Measurements from ENCODE around the gene ZNF185. TPM values are rescaled to one million over a fixed set of nuclear protein-coding genes. Genes with fewer than 3 reads are reported as not detected.
A peak's percentile ranks its signal among the peaks of the same experiment; 100 is the strongest.

The ZNF185 gene
- total RNA-seq, 4 donors from 2014 or later, result 0.53 to 2.5 (median 1.4) TPM

DNA sequence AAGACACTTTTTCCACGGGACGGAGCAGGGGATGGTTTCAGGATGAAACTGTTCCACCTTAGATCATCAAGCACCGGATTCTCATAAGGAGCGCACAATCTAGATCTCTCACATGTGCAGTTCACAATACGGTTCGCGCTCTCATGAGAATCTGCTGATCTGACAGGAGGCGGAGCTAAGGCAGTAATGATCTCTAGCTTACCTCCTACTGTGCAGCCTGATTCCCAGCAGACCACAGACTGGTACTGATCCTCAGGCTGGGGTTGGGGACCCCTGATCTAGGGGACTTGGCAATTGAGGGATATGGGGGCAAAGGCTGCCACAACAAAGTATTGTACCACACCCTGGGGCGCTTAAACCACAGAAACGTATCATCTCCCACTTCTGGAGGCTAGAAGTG is 25.7 kb downstream of the ZNF185 start:
- no peak for DNase-seq
- no peak overlapping the region for H3K27ac ChIP-seq
- H3K4me1 ChIP-seq, result no peaks in the 10 kb centered on the region
- no peak for TF ChIP-seq POLR2A (IDR thresholded peaks at IDR 0.05)
- TF ChIP-seq, protein P1, sequence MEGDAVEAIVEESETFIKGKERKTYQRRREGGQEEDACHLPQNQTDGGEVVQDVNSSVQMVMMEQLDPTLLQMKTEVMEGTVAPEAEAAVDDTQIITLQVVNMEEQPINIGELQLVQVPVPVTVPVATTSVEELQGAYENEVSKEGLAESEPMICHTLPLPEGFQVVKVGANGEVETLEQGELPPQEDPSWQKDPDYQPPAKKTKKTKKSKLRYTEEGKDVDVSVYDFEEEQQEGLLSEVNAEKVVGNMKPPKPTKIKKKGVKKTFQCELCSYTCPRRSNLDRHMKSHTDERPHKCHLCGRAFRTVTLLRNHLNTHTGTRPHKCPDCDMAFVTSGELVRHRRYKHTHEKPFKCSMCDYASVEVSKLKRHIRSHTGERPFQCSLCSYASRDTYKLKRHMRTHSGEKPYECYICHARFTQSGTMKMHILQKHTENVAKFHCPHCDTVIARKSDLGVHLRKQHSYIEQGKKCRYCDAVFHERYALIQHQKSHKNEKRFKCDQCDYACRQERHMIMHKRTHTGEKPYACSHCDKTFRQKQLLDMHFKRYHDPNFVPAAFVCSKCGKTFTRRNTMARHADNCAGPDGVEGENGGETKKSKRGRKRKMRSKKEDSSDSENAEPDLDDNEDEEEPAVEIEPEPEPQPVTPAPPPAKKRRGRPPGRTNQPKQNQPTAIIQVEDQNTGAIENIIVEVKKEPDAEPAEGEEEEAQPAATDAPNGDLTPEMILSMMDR (IDR thresholded peaks at IDR 0.05), result no peak
- H3K4me3 ChIP-seq, result no peak overlapping the region
- no peaks in the 10 kb centered on the region for H3K36me3 ChIP-seq
- no peaks in the 10 kb centered on the region for H3K9me3 ChIP-seq
- no peaks in the 10 kb centered on the region for H3K27me3 ChIP-seq

DNA sequence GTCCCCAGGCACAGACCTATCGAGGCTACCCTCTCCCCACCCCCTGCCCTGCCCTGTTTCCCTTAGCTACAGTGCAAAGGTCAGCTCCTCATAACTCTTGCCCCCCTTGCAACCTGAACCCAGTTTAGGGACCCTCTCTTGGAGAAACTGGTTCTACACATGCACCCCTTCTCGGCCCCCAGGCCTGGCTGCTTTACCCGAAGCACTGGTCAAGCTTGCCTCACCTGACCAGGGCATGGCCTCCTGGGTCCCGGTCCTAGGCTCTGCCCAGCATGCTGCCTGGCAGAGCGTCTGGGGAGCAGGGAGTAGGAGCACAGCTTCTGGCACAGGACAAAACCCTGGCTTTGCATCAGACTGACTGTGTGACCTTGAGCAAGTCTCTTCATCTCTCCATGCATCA is 28.0 kb downstream of the ZNF185 start:
- Histone ChIP-seq H3K4me3 (no peak overlapping the region), H3K36me3 (no peaks in the 10 kb centered on the region)

DNA sequence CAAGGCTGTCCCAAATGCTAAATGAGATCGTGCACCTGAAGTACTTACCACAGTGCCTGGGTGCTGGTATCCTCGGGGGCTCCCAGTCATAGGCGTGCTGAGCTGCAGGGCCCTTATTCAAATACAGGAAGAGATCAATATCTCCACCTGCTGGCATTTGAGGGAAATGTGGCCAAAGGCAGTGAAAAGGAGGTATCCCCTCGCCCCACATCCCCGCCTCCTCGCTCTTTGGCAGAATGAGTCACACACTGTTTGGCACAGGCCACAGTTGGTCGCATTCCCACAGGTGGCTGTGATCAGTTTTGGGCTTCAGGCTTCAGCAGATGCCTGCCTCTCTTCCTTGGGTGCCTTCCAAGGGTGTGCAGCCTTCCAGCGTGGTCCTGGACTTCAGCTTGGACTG is 28.4 kb downstream of the ZNF185 start:
- peak in 2 of 3 donors; percentile 21 to 56 for DNase-seq
- H3K9me3 ChIP-seq, result no peaks in the 10 kb centered on the region
- TF ChIP-seq POLR2A (IDR thresholded peaks at IDR 0.05), result no peak
- TF ChIP-seq, protein P1 (IDR thresholded peaks at IDR 0.05), result peak in 4 of 6 experiments; percentile 19 to 35 (median 30)

More for the DNA sequence above, 28.0 kb downstream of the ZNF185 start:
- no peaks in the 10 kb centered on the region for H3K9me3 ChIP-seq
- no peak for DNase-seq
- no peaks in the 10 kb centered on the region for H3K4me1 ChIP-seq
- no peaks in the 10 kb centered on the region for H3K27me3 ChIP-seq
- TF ChIP-seq POLR2A (IDR thresholded peaks at IDR 0.05), result no peak
- TF ChIP-seq, protein P1 (IDR thresholded peaks at IDR 0.05), result no peak
- no peak overlapping the region for H3K27ac ChIP-seq

DNA sequence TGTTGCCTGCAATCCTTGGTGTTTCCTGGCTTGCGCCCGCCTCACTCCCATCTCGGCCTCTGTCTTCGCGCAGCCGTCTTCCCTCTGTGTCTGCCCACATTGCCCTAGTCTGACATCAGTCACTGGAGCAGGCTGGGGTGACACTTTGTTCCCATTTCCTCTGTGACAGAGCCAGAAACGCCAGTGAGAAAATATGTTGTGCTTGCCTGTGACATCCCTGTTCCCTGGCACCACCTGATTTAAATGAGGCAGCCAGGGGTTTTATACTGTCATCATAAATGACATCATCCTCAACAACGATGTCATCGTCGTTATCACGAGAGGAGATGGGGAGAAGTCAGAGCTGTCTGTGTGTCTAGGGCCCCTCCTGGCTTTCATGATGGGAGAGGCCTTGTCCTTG is 29.1 kb downstream of the ZNF185 start:
- Histone ChIP-seq H3K9me3 (no peaks in the 10 kb centered on the region), H3K36me3 (no peaks in the 10 kb centered on the region), H3K4me3 (no peak overlapping the region), H3K27ac (no peak overlapping the region), H3K4me1 (no peaks in the 10 kb centered on the region), H3K27me3 (no peaks in the 10 kb centered on the region)
- TF ChIP-seq, protein P1 (IDR thresholded peaks at IDR 0.05), result no peak
- TF ChIP-seq POLR2A (IDR thresholded peaks at IDR 0.05), result no peak
- no peak for DNase-seq

More for the DNA sequence above, 28.4 kb downstream of the ZNF185 start:
- H3K36me3 ChIP-seq, result no peaks in the 10 kb centered on the region
- H3K4me1 ChIP-seq, result no peaks in the 10 kb centered on the region
- H3K27me3 ChIP-seq, result no peaks in the 10 kb centered on the region
- H3K4me3 ChIP-seq, result no peak overlapping the region
- H3K27ac ChIP-seq, result no peak overlapping the region

DNA sequence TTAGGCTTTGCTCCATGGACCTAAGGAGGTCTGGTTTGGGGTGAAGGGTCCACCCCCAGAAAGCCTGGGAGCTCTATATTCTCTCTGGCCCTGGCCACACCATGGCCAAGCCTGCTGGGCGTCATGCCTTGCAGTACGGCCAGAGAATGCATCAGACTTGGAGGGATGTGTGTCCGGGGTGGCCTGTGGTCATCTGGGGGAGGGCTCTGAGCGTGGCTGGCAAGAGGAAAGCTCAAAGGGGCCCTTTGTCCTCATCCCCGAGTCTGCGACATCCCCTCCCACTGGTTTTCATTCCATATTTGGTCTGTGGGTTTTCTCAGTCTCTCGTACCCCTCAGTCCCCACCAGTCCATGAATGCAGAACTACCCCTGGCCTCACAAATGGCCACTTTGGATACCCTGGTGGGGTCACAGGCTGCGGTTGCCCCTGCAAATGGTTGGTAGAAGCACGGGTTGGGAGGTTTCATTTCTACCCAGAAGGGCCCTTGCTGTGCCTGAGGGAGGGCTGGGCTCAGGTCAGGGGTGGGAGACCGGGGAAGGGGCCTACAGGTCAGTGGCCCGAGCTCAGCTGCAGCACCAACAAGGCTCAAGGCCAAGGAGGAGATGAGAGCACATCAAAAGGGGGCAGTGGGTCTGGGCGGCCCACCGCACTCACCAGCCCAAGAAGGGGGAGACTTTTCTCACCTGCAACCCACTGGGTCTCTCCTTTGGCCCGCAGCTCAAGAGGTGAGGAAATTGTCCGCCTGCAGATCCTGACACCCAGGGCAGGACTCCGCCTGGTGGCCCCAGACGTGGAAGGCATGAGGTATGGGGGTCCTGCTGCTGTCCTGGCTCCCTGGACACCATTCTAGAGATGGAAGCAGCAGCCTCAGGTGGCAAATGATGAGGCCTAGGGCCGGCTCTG is 30.2 kb downstream of the ZNF185 start:
- TF ChIP-seq, protein P1 (IDR thresholded peaks at IDR 0.05), result no peak
- H3K36me3 ChIP-seq, result no peaks in the 10 kb centered on the region
- no peak for DNase-seq
- no peaks in the 10 kb centered on the region for H3K27me3 ChIP-seq
- no peak overlapping the region for H3K4me3 ChIP-seq
- no peak overlapping the region for H3K27ac ChIP-seq
- H3K9me3 ChIP-seq, result no peaks in the 10 kb centered on the region
- H3K4me1 ChIP-seq, result no peaks in the 10 kb centered on the region
